A549 (cell line): Measurements from ENCODE around the gene SPRR4.

Experiments
- JUN ChIP-seq, 2 experiments: fragments of >200 bp; sonication (Bioruptor Twin); formaldehyde crosslinking; IDR thresholded peaks; 2 replicates in 1 of 2; 3 replicates in 1 of 2; pipeline ENCODE4 v1.6.1; 2016 to 2017
- MAZ ChIP-seq: fragments of 150-350 bp; IDR thresholded peaks from 2 replicates; pipeline ENCODE4 v1.6.1; 2014; ENCODE audit warnings: antibody characterized with exemption, low read depth, low read length, borderline replicate concordance
- POLR2AphosphoS2 ChIP-seq: conservative IDR thresholded peaks from 2 replicates; pipeline ENCODE4 v1.6.1; 2012; ENCODE audit warnings: low read length, improper control_type of control experiment, inconsistent platforms
- TF ChIP-seq, protein P1 (sequence below): fragments of >200 bp; sonication (Bioruptor Twin); formaldehyde crosslinking; IDR thresholded peaks from 3 replicates; pipeline ENCODE4 v1.5.1; 2016
- TF ChIP-seq, protein P2 (sequence below): fragments of 450-650 bp; IDR thresholded peaks from 2 replicates; pipeline ENCODE4 v1.6.1; 2014; ENCODE audit warnings: antibody characterized with exemption

DNA sequence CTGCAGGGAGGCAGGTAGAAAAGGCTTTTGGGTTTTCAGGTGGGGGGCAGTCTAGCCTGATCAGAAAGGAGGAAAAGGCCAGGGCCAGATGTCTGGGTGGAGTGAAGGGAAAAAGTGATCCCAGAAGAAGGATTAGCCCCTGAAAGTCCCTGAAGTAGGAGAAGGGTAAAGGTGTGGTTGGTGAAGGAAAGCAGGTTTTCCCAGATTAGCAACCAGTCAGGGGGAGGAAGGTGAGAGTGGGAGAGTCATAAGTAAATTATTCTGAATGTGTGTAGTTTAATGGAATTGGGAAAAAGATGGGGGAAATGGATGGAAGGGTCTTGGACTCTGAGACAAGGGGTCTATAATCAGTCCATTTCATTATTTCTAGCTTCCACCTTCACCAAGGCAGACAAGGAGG, 12.8 kb downstream of the SPRR4 start:
- TF ChIP-seq JUN (IDR thresholded peaks at IDR 0.05) (no peak), MAZ (no peak), POLR2AphosphoS2 (no peak)
- TF ChIP-seq, protein P1, sequence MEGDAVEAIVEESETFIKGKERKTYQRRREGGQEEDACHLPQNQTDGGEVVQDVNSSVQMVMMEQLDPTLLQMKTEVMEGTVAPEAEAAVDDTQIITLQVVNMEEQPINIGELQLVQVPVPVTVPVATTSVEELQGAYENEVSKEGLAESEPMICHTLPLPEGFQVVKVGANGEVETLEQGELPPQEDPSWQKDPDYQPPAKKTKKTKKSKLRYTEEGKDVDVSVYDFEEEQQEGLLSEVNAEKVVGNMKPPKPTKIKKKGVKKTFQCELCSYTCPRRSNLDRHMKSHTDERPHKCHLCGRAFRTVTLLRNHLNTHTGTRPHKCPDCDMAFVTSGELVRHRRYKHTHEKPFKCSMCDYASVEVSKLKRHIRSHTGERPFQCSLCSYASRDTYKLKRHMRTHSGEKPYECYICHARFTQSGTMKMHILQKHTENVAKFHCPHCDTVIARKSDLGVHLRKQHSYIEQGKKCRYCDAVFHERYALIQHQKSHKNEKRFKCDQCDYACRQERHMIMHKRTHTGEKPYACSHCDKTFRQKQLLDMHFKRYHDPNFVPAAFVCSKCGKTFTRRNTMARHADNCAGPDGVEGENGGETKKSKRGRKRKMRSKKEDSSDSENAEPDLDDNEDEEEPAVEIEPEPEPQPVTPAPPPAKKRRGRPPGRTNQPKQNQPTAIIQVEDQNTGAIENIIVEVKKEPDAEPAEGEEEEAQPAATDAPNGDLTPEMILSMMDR: no peak
- TF ChIP-seq, protein P2, sequence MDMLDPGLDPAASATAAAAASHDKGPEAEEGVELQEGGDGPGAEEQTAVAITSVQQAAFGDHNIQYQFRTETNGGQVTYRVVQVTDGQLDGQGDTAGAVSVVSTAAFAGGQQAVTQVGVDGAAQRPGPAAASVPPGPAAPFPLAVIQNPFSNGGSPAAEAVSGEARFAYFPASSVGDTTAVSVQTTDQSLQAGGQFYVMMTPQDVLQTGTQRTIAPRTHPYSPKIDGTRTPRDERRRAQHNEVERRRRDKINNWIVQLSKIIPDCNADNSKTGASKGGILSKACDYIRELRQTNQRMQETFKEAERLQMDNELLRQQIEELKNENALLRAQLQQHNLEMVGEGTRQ: no peak
